TTC549 (cell line): ENCODE data around the gene IFI44L.
A peak's percentile ranks its signal among the peaks of the same experiment; 100 is the strongest.

Experiments used
- FAIRE-seq: peaks from 2 replicates; lab custom pipeline; 2012; peaks lifted over from hg19 to GRCh38; lab: Jason Lieb, UNC

IFI44L gene

DNA sequence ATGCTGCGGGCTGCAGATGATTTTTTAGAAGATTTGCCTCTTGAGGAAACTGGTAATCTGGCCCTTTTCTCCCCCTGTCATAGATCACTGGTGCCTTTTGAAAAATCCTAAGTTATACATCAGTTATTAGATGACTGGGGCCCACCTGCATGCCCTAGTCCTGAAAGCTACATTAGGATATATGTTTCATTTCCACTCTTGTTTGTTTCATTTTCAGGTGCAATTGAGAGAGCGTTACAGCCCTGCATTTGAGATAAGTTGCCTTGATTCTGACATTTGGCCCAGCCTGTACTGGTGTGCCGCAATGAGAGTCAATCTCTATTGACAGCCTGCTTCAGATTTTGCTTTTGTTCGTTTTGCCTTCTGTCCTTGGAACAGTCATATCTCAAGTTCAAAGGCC, 21.3 kb downstream of the IFI44L start:
- no peak for FAIRE-seq

DNA sequence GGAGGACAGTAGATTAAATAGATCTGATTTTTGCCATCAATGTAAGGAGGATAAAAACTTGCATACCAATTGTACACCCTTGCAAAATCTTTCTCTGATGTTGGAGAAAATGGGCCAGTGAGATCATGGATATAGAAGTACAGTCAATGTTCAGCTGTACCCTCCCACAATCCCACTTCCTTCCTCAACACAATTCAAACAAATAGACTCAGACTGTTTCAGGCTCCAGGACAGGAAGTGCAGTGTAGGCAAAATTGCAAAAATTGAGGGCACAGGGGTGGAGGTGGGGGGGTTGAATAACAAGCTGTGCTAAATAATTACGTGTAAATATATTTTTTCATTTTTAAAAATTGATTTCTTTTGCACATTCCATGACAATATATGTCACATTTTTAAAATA, 25.5 kb downstream of the IFI44L start:
- no peak for FAIRE-seq

GRCh38 chr1:78647238-78647637, 27.0 kb downstream of the IFI44L start:
- FAIRE-seq, result no peak

DNA sequence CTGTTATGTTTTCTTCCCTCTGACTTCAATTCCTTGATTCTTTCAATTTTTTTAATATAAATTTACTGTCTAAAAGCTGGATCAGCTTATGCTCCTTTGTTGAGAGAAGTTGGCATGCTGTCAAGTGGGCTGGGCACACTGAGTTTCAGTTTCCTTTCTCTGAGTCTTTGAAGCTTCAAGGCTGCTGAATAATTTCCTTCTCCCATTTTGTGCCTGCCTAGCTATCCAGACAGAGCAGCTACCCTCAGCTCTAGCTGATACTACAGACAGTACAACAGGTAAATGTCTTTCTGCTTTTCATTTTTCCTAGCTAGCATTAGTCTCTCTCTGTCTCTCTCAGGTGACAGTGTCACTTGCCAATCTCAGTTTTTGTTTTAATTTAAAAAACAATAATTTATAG, 29.4 kb downstream of the IFI44L start, which contains the start of gene IFI44:
Gene IFI44, plus strand, starts transcription at position 204 of the 400 bp plus-strand sequence. CDS start 365 bp downstream, outside the sequence.
- no peak for FAIRE-seq

- FAIRE-seq, result no peak
Measured at GRCh38 chr1:78650114-78650660, 29.9 kb downstream of the IFI44L start.

GRCh38 chr1:78651241-78651640, 31.0 kb downstream of the IFI44L start:
- FAIRE-seq, result no peak

DNA sequence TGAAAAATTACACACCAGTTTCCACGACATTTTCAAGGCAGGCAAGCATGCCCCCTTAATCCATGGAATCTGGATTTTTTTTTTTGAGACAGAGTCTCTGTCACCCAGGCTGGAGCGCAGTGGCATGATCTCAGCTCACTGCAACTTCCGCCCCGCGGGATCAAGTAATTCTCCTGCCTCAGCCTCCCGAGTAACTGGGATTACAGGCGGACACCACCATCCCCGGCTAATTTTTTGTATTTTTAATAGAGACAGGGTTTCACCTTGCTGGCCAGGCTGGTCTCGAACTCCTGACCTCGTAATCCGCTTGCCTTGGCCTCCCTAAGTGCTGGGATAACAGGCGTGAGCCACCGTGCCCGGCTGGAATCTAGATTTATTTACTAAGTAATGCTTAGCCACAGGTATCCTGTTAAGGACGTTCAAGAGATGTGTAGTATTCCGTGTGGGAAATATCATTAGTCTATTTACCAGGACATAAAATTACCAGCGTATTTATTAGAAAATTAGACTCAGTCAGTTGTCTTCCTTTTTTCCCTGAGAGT, 31.8 kb downstream of the IFI44L start:
- FAIRE-seq, result no peak

DNA sequence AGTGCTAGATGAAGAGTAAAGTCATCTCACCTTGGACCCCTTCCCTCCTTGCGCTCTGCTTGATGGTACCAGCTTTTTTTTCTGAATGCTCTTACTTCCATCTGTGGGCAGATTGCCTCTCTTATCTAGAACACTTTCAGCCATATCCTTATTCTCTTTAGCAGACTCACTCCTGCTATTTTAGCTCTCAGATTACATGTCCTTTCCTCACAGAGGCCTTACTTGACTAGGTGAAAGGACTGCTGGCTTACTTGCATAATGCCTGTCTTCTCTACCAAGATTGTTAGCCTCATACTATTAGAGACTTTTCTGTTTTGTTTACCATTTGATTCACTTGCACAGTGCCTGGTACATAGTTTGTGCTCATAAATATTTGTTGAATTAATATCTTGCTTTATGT, 38.7 kb downstream of the IFI44L start:
- no peak for FAIRE-seq

DNA sequence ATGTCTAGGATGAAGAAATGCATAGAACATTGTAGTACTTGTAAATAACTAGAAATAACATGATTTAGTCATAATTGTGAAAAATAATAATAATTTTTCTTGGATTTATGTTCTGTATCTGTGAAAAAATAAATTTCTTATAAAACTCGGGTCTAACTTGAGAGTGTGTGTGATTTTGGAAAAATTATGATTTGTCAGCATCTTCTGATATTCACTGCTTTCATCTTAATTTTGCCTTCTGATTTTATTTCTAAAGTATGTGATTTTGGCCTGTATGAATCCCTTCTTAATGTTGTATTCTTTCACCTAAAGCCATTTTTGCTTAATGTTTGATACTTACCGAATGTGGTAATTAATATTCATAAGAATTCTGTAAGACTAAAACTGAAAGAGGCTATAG, 43.7 kb downstream of the IFI44L start:
- FAIRE-seq, result no peak

DNA sequence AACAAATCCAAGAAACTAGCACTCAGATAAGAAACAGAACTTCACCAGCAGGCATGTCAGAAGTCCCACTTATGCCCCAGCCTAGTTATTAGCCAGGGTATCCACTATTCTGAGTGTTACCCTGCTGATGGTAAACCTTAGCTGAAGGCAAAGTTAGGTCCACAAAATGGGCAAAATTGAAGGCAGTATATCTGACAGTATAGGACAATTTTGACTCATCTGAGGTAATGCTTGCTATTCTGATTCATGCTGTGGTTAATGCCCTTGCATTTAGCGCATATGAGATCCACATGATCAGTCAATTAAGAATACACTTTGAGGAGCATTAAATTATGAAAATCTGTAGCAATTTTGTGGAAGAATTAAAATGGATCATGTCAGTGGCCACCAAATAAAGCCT, 44.5 kb downstream of the IFI44L start:
- no peak for FAIRE-seq

DNA sequence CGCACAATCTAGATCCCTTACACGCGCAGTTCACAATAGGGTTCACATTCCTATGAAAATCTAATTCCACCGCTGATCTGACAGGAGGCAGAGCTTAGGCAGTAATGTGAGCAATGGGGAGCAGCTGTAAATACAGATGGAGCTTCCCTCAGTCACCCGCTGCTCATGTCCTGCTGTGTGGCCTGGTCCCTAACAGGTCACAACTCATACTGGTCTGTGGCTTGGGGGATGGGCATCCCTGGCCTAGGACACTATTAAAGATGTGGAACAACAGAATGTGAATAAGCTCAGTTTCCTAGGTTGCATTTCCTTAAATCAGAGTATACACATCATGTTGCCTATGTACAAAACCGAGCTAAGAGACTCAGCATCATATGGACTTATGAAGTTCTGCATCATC, 45.6 kb downstream of the IFI44L start:
- no peak for FAIRE-seq

DNA sequence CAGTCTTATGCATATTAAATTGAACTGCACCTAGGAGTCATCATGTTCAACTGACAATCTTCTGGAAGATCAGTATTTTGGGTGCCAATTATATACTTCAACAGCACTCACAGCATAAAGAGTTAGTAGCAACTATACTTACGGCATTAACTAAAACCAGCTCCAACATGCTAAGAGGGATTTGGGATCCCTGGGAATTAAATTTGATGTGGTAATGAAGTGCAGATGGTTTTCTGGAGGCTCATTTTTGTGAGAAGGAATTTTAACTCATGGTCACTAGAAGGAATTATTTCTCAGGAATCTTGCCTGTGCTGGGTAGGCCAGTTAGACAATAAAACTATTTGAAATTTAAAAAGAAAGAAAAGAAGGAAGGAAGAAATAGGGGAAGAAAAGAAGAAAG, 47.7 kb downstream of the IFI44L start:
- no peak for FAIRE-seq

DNA sequence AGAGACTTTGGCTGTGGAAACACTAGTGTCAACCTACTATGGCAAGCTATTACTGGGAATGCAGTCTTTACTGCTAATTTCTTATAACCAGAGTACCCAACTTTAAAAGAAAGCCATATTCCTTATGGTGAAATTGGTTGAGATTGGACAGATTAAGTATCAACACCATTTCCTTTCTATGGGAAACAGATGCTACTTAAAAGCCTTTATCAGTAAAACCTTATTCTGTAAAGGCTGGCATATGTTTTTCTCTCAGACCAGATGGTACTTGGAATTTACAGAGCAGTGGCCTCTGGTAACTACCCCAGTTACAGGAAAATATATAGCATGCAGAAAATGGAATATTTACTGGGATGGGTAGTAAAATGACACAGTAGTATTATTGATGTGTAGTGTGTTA, 48.2 kb downstream of the IFI44L start:
- FAIRE-seq, result no peak

GRCh38 chr1:78672428-78672827, 52.2 kb downstream of the IFI44L start:
- no peak for FAIRE-seq

- FAIRE-seq, result no peak
Measured at GRCh38 chr1:78673120-78673519, 52.9 kb downstream of the IFI44L start.

- peak; percentile 82 for FAIRE-seq
Measured at GRCh38 chr1:78676347-78676982, 56.2 kb downstream of the IFI44L start.

DNA sequence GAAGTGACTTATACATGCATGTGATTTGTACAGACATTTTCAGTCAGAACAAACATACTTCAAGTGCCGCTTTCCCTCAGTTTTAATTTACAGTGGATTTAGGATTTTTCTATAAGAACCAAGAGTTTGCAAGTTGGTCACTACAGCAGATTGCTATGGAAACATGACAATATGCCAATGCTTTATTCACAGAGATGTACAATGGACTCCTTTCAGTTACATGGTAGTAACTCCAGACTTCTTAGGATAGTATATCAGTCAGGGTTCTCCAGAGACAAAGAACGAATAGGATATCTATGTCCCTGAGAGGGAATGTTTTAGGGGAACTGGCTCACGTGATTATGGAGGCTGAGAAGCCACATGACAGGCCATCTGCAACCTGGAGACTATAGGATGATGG, 56.7 kb downstream of the IFI44L start:
- FAIRE-seq, result no peak

- FAIRE-seq, result no peak
Measured at GRCh38 chr1:78677788-78678187, 57.5 kb downstream of the IFI44L start.

GRCh38 chr1:78678324-78678723, 58.1 kb downstream of the IFI44L start:
- no peak for FAIRE-seq

DNA sequence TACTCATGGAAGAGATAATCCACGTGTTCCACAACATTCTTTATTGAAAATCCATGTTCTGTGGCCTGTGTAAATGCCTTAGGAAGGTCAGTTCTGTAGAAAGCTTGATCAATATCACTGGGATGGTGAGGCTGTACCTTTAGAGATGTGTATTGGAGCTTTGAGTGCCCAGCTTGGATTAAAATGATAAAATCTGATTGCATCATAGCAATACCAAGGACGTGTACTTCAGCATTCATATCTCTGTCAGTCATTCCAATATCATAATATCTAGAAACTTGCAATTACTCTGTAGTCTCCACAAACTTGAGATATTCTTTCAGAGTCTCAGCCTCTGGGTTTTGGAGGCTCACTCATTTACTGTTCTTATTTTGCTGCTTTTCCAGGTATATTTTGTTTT, 61.0 kb downstream of the IFI44L start:
- no peak for FAIRE-seq

DNA sequence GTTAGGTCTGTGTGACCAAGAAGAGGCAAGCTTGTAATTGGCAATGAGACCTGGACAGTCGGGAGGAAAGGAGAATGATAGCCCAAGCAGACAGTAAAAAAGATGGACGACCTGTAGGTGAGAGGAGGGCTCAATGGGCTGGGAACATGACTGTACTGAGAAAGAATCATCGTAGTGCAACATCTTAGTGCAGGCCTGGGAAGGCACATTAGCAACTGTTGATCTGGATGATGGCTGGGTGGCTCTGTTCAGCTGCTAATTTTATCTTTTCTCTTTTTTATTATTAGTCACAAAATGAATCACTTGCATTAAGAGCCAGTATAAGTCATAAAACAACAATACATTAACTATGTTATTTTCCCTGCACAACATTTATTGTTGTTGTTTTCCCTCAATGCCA, 62.2 kb downstream of the IFI44L start:
- no peak for FAIRE-seq

DNA sequence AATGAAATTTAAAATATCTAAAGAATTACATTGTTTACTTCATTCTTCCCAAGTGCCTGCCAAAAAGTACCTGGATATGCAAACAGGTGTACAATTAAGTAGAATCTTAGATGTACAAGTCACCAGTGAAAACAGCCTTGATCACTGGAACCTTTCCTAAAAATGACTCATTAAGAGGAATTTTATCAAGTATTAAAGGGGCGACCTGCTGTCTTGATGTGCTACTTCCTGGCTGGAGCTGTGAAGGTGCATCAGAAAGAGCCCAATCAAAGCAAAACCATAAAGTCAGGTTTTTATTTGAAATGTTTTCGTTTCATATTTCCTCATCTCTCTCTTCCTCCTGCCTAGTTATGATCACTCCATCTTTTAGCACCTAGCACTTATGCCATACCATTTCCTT, 62.8 kb downstream of the IFI44L start:
- FAIRE-seq, result no peak

- FAIRE-seq, result no peak
Measured at GRCh38 chr1:78687315-78687714, 67.1 kb downstream of the IFI44L start.

GRCh38 chr1:78687914-78688313, 67.7 kb downstream of the IFI44L start:
- FAIRE-seq, result no peak
